ENCODE results near the gene H1-8.

GRCh38 chr3:129531699-129532098 lies 11.3 kb upstream of the H1-8 start:
- TF ChIP-seq CTCF (IDR thresholded peaks at IDR 0.05) (no peak), POLR2A (IDR thresholded peaks at IDR 0.05) (no peak)
